Left ventricle myocardium inferior (tissue), 1 donor: Measurements from ENCODE around the gene SULT2A1. TPM values are rescaled to one million over a fixed set of nuclear protein-coding genes. Genes with fewer than 3 reads are reported as not detected.

ENCODE experiments used
- DNase-seq: peaks from one replicate; pipeline ENCODE4 v3.0.0-alpha.2; 2020
- H3K27ac ChIP-seq: fragments of 200-600 bp; replicated peaks from 2 replicates; pipeline ENCODE4 v1.8.0; 2021
- H3K27me3 ChIP-seq: fragments of 200-600 bp; 2 replicates; pipeline ENCODE4 v1.8.0; 2021; ENCODE audit warnings: low read depth
- H3K36me3 ChIP-seq: fragments of 200-600 bp; 2 replicates; pipeline ENCODE4 v1.8.0; 2021
- H3K4me1 ChIP-seq: fragments of 200-600 bp; 2 replicates; pipeline ENCODE4 v1.8.0; 2021
- H3K4me3 ChIP-seq: fragments of 200-600 bp; 2 replicates; pipeline ENCODE4 v1.8.0; 2021; ENCODE audit warnings: mild to moderate bottlenecking, moderate library complexity
- H3K9me3 ChIP-seq: fragments of 200-600 bp; replicated peaks from 2 replicates; pipeline ENCODE4 v1.8.0; 2021
- CTCF ChIP-seq: fragments of 200-600 bp; IDR thresholded peaks from 2 replicates; pipeline ENCODE4 v1.8.0; 2021; ENCODE audit warnings: antibody characterized with exemption, mild to moderate bottlenecking, borderline replicate concordance
- intact Hi-C: fragments of 100-400 bp; cut with micrococcal nuclease; formaldehyde crosslinking; loops from one replicate; pipeline ENCODE4 v1.11.0; 2022
- total RNA-seq: library from RNA; stranded (reverse); fragmentation: NEBNext Ultra II Directional; extraction: Animal tissue kit (Norgen Biotek cat#: 25700); gene quantifications from one replicate; pipeline ENCODE4 v1.2.1, GENCODE V29; 2021
- donor health status: DM: no; HTN: yes; CAD: no; lungs with severe emphysema.

The SULT2A1 gene
- total RNA-seq, 1 donor from 2014 or later, result not detected

- Histone ChIP-seq H3K4me3 (no peak overlapping the region), H3K27ac (no peak overlapping the region), H3K27me3 (peaks cover 54% of the 10 kb centered on the region), H3K36me3 (no peaks in the 10 kb centered on the region), H3K4me1 (no peaks in the 10 kb centered on the region), H3K9me3 (peaks cover 18% of the 10 kb centered on the region)
- DNase-seq, result no peak
- intact Hi-C loops, result no loop called here
- no peak for TF ChIP-seq CTCF
Observed at GRCh38 chr19:47899335-47899734, 13.2 kb upstream of the SULT2A1 start.

GRCh38 chr19:47897861-47898260 is 11.7 kb upstream of the SULT2A1 start:
- H3K4me3 ChIP-seq, result no peak overlapping the region
- H3K9me3 ChIP-seq, result peaks cover 23% of the 10 kb centered on the region
- intact Hi-C loops, result no loop called here
- H3K36me3 ChIP-seq, result no peaks in the 10 kb centered on the region
- H3K27me3 ChIP-seq, result peaks cover 50% of the 10 kb centered on the region
- H3K4me1 ChIP-seq, result no peaks in the 10 kb centered on the region
- TF ChIP-seq CTCF, result no peak
- H3K27ac ChIP-seq, result no peak overlapping the region
- no peak for DNase-seq

- Histone ChIP-seq H3K36me3 (no peaks in the 10 kb centered on the region), H3K9me3 (peaks cover 34% of the 10 kb centered on the region), H3K4me3 (no peak overlapping the region), H3K27me3 (peaks cover 39% of the 10 kb centered on the region), H3K27ac (no peak overlapping the region), H3K4me1 (no peaks in the 10 kb centered on the region)
- DNase-seq, result no peak
- no peak for TF ChIP-seq CTCF
- intact Hi-C loops, result no loop called here
Observed at GRCh38 chr19:47896773-47897172, 10.7 kb upstream of the SULT2A1 start.

- no peaks in the 10 kb centered on the region for H3K36me3 ChIP-seq
- intact Hi-C loops, result no loop called here
- peaks cover 32% of the 10 kb centered on the region for H3K27me3 ChIP-seq
- H3K4me1 ChIP-seq, result no peaks in the 10 kb centered on the region
- no peak for DNase-seq
- H3K9me3 ChIP-seq, result peaks cover 39% of the 10 kb centered on the region
- TF ChIP-seq CTCF, result no peak
- no peak overlapping the region for H3K27ac ChIP-seq
- no peak overlapping the region for H3K4me3 ChIP-seq
Observed at GRCh38 chr19:47896019-47896418, 9.9 kb upstream of the SULT2A1 start.

GRCh38 chr19:47895165-47895782 is 9.2 kb upstream of the SULT2A1 start:
- H3K9me3 ChIP-seq, result peaks cover 39% of the 10 kb centered on the region
- H3K27me3 ChIP-seq, result peaks cover 25% of the 10 kb centered on the region
- no peaks in the 10 kb centered on the region for H3K4me1 ChIP-seq
- no peak for TF ChIP-seq CTCF
- H3K36me3 ChIP-seq, result no peaks in the 10 kb centered on the region
- no peak overlapping the region for H3K27ac ChIP-seq
- H3K4me3 ChIP-seq, result no peak overlapping the region
- intact Hi-C loops, result no loop called here
- DNase-seq, result no peak
